Lower leg skin (tissue), 4 donors: ENCODE data around the gene HDAC4. TPM values are rescaled to one million over a fixed set of nuclear protein-coding genes. Genes with fewer than 3 reads are reported as not detected.

Experiments used
- DNase-seq, 2 donors: peaks; one replicate each; pipeline ENCODE4 v3.0.0-alpha.2; 2019; ENCODE audit warnings: low spot score in 2 of 2
- H3K4me3 ChIP-seq: fragments of 200-600 bp; sonication (generic); 2 replicates; pipeline ENCODE4 v1.5.1; 2017; ENCODE audit warnings: mild to moderate bottlenecking, low read depth; ENCODE audit not compliant: poor library complexity, severe bottlenecking
- POLR2A ChIP-seq, 2 donors: fragments of 450-650 bp; IDR thresholded peaks; one replicate each; pipeline ENCODE4 v1.6.1; 2016 to 2017; ENCODE audit warnings: antibody characterized with exemption in 2 of 2, mild to moderate bottlenecking in 1 of 2, moderate library complexity in 1 of 2
- WGBS, 2 donors: methylation state at CpG; one replicate each; pipeline ENCODE4 v1.1.5; 2018; 5-methylcytosine and 5-hydroxymethylcytosine counted together
- intact Hi-C: fragments of 100-400 bp; cut with DNase I; formaldehyde crosslinking; loops from one replicate; pipeline ENCODE4 v1.15.0; 2023; ENCODE audit warnings: low total_unique reads
- total RNA-seq, 4 donors: library from RNA; depleted of rRNA; stranded (reverse); fragments of >200 nt; gene quantifications; one replicate each; pipeline ENCODE4 v1.1.0, GENCODE V29; 2016
- TF ChIP-seq, protein P1 (sequence below), 3 donors: fragments of 450-650 bp; IDR thresholded peaks; one replicate each; pipeline ENCODE4 v1.5.1; 2016; ENCODE audit warnings: antibody characterized with exemption in 3 of 3, mild to moderate bottlenecking in 3 of 3, moderate library complexity in 2 of 3

Gene HDAC4
- total RNA-seq, 4 donors from 2014 or later: 27.4 to 85.5 (median 57.9) TPM

- no peak overlapping the region for H3K4me3 ChIP-seq
- 93 to 95% methylated on average over 14 of the region's 14 CpGs for WGBS, 2 donors
- no peak for DNase-seq
- TF ChIP-seq, protein P1, sequence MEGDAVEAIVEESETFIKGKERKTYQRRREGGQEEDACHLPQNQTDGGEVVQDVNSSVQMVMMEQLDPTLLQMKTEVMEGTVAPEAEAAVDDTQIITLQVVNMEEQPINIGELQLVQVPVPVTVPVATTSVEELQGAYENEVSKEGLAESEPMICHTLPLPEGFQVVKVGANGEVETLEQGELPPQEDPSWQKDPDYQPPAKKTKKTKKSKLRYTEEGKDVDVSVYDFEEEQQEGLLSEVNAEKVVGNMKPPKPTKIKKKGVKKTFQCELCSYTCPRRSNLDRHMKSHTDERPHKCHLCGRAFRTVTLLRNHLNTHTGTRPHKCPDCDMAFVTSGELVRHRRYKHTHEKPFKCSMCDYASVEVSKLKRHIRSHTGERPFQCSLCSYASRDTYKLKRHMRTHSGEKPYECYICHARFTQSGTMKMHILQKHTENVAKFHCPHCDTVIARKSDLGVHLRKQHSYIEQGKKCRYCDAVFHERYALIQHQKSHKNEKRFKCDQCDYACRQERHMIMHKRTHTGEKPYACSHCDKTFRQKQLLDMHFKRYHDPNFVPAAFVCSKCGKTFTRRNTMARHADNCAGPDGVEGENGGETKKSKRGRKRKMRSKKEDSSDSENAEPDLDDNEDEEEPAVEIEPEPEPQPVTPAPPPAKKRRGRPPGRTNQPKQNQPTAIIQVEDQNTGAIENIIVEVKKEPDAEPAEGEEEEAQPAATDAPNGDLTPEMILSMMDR (IDR thresholded peaks at IDR 0.05): no peak
- TF ChIP-seq POLR2A (IDR thresholded peaks at IDR 0.05): no peak
- intact Hi-C loops: no loop called here
These were observed 259.6 kb downstream of the HDAC4 start for GRCh38 chr2:239141021-239141760.

- H3K4me3 ChIP-seq: no peak overlapping the region
- WGBS, 2 donors: 87 to 88% methylated on average over 22 to 23 of the region's 23 CpGs
- TF ChIP-seq, protein P1 (IDR thresholded peaks at IDR 0.05): no peak
- TF ChIP-seq POLR2A (IDR thresholded peaks at IDR 0.05): no peak
- DNase-seq: no peak
- intact Hi-C loops: no loop called here
These were observed 260.3 kb downstream of the HDAC4 start for GRCh38 chr2:239140346-239141020.

DNA sequence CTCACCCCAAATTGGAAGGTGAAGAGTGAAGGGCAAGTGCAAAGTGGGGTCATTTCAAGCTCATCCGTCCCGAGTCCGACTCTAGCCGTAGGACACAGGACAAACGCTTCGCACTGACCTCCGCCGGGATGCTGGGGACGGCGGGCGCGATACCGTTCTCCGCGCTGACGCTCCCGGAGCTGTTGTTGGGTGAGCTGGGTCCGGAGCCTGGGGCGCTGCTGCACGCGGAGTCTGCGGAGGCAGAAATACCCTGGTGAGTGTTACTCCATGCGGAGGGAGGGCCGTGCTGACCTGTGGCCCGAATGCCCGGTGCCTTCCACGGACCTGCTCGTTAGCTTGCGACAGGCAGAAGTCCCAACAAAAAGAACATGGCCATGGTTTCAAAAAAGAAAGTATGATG is 261.3 kb downstream of the HDAC4 start:
- no peak overlapping the region for H3K4me3 ChIP-seq
- no peak for DNase-seq
- TF ChIP-seq, protein P1 (IDR thresholded peaks at IDR 0.05): no peak
- no peak for TF ChIP-seq POLR2A (IDR thresholded peaks at IDR 0.05)
- 95 to 97% methylated on average over 29 of the region's 29 CpGs for WGBS, 2 donors
- intact Hi-C loops: no loop called here

GRCh38 chr2:239139101-239139500 is 261.7 kb downstream of the HDAC4 start:
- WGBS, 2 donors: 91 to 93% methylated on average over 16 of the region's 16 CpGs
- intact Hi-C loops: no loop called here
- H3K4me3 ChIP-seq: no peak overlapping the region
- TF ChIP-seq, protein P1 (IDR thresholded peaks at IDR 0.05): no peak
- no peak for TF ChIP-seq POLR2A (IDR thresholded peaks at IDR 0.05)
- DNase-seq: no peak

GRCh38 chr2:239138610-239139009 is 262.2 kb downstream of the HDAC4 start:
- no peak for DNase-seq
- TF ChIP-seq, protein P1 (IDR thresholded peaks at IDR 0.05): no peak
- TF ChIP-seq POLR2A (IDR thresholded peaks at IDR 0.05): no peak
- WGBS, 2 donors: 90 to 94% methylated on average over 15 of the region's 15 CpGs
- no peak overlapping the region for H3K4me3 ChIP-seq
- intact Hi-C loops: no loop called here
